ENCODE measurements around the gene PNPLA6. TPM values are rescaled to one million over a fixed set of nuclear protein-coding genes. Genes with fewer than 3 reads are reported as not detected.

Gene PNPLA6
- polyA plus RNA-seq, 1 of the 3 experiments (the other 2 are of a cell fraction) = 90.5 TPM

- Histone ChIP-seq H3F3A (replicated peaks; ENCODE audit: insufficient read depth) (no peaks in the 10 kb centered on the region), H3K36me3 (replicated peaks in 1 of 2; ENCODE audit: control insufficient read depth in 1 of 2, insufficient read depth in 2 of 2, low read length in 1 of 2) (no peaks in the 10 kb centered on the region), H2AFZ (ENCODE audit: low read depth) (no peak overlapping the region), H3K4me3 (ENCODE audit: low read depth in 2 of 2, low read length in 1 of 2) (peak overlapping the region in 1 of 2 experiments; percentile 48; a peak in 2 of 4 replicates), H3K9me2 (no peaks in the 10 kb centered on the region), H3K79me2 (ENCODE audit: insufficient read depth) (no peaks in the 10 kb centered on the region), H3K4me1 (ENCODE audit: control insufficient read depth in 1 of 2, insufficient read depth in 2 of 2, low read depth in 1 of 2, low read length in 1 of 2) (peaks cover 0 to 8% of the 10 kb centered on the region in 2 experiments; a peak in 1 of 4 replicates), H3K9me3 (no peaks in the 10 kb centered on the region), H3K4me2 (no peak overlapping the region), H3K27ac (ENCODE audit: low read depth in 2 of 2, low read length in 1 of 2) (no peak overlapping the region), H3K9ac (no peak overlapping the region), H4K20me1 (ENCODE audit: insufficient read depth) (no peaks in the 10 kb centered on the region), H3K27me3 (ENCODE audit: insufficient read depth) (peaks cover 22% of the 10 kb centered on the region)
- POLR2A ChIA-PET = interaction anchor here (0.6 to 2.4 kb wide), 4 partner anchors 9 to 33 kb away, joined by 3 to 9 read pairs (median 4); partner anchors contain the start of genes PET100 and XAB2
- CTCF ChIA-PET = interaction anchor here (0.7 to 2.8 kb wide), 7 partner anchors 11 to 53 kb away, joined by 3 to 19 read pairs (median 3); no protein-coding TSS in a partner anchor
- TF ChIP-seq IRF3 (IDR thresholded peaks at IDR 0.05; ENCODE audit: low read depth, low read length) = no peak
- TF ChIP-seq NRF1 (IDR thresholded peaks at IDR 0.05; ENCODE audit: low read depth, low read length) = no peak
- TF ChIP-seq CHD2 (IDR thresholded peaks at IDR 0.05; ENCODE audit: low read length, partially characterized antibody) = no peak
- no peak for TF ChIP-seq EP300 (IDR thresholded peaks at IDR 0.05; ENCODE audit: borderline replicate concordance in 1 of 2, low read depth in 1 of 2, low read length in 1 of 2)
- TF ChIP-seq ZBTB33 (IDR thresholded peaks at IDR 0.05; ENCODE audit: borderline replicate concordance, low read depth) = no peak
- TF ChIP-seq POLR2AphosphoS5 (IDR thresholded peaks at IDR 0.05; ENCODE audit: low read depth, low read length) = no peak
- no peak for TF ChIP-seq NFIC (IDR thresholded peaks at IDR 0.05; ENCODE audit: borderline replicate concordance)
- no peak for TF ChIP-seq MAX (IDR thresholded peaks at IDR 0.05; ENCODE audit: low read depth)
- TF ChIP-seq USF1 (IDR thresholded peaks at IDR 0.05; ENCODE audit: borderline replicate concordance, low read depth) = no peak
- TF ChIP-seq FOSL2 (IDR thresholded peaks at IDR 0.05; ENCODE audit: borderline replicate concordance, low read depth) = no peak
- TF ChIP-seq TAF1 (IDR thresholded peaks at IDR 0.05; ENCODE audit: borderline replicate concordance, low read depth, low read length) = no peak
- TF ChIP-seq MXI1 (IDR thresholded peaks at IDR 0.05; ENCODE audit: low read depth, low read length) = no peak
- no peak for TF ChIP-seq SIN3A (IDR thresholded peaks at IDR 0.05; ENCODE audit: borderline replicate concordance, low read depth, low read length)
- no peak for TF ChIP-seq FOXJ3 (CRISPR knock-in tag; IDR thresholded peaks at IDR 0.05)
- no peak for TF ChIP-seq EZH2phosphoT487 (IDR thresholded peaks at IDR 0.05; ENCODE audit: borderline replicate concordance, low read depth)
- no peak for TF ChIP-seq GATA2 (CRISPR knock-in tag; IDR thresholded peaks at IDR 0.05)
- TF ChIP-seq RCOR1 (IDR thresholded peaks at IDR 0.05; ENCODE audit: low read length) = no peak
- WGBS (ENCODE audit: low lambda C conversion rate) = 14% methylated on average over 19 of the region's 70 CpGs
- DNase-seq = peak; percentile 70
These were observed 60.9 kb downstream of the PNPLA6 start for GRCh38 chr19:7596211-7596937.
